GM11168 (cell line): ENCODE data around the gene CTDSP2.
"Not testable (repeated sequence)": the region's sequence is repeated elsewhere in the genome, so short reads cannot be mapped to it uniquely, and the experiment has no call there.

Experiments
- in situ Hi-C: fragments of 300-500 bp; cut with MboI; formaldehyde crosslinking; loops from one replicate; pipeline ENCODE4 v1.12.0; 2022; ENCODE audit warnings: low sequenced_read_pairs; ENCODE audit not compliant: unreplicated experiment

Gene CTDSP2

GRCh38 chr12:57817990-57818331 lies 28.6 kb downstream of the CTDSP2 start:
- in situ Hi-C loops = not testable (repeated sequence)

- in situ Hi-C loops = no loop called here
Measured at GRCh38 chr12:57817261-57817989, 29.1 kb downstream of the CTDSP2 start.

GRCh38 chr12:57816855-57817151 lies 29.7 kb downstream of the CTDSP2 start:
- in situ Hi-C loops = no loop called here

GRCh38 chr12:57816001-57816854 lies 30.3 kb downstream of the CTDSP2 start:
- in situ Hi-C loops = no loop called here

- in situ Hi-C loops = no loop called here
Measured at GRCh38 chr12:57815177-57816000, 31.1 kb downstream of the CTDSP2 start.

GRCh38 chr12:57813971-57814772 lies 32.4 kb downstream of the CTDSP2 start:
- in situ Hi-C loops = no loop called here

GRCh38 chr12:57813111-57813970 lies 33.2 kb downstream of the CTDSP2 start:
- in situ Hi-C loops = no loop called here

GRCh38 chr12:57811028-57811755 lies 35.3 kb downstream of the CTDSP2 start:
- in situ Hi-C loops = no loop called here

GRCh38 chr12:57810450-57810849 lies 36.1 kb downstream of the CTDSP2 start:
- in situ Hi-C loops = no loop called here

GRCh38 chr12:57809425-57809824 lies 37.1 kb downstream of the CTDSP2 start:
- in situ Hi-C loops = no loop called here

GRCh38 chr12:57808351-57808750 lies 38.2 kb downstream of the CTDSP2 start:
- in situ Hi-C loops = no loop called here

GRCh38 chr12:57807285-57807684 lies 39.2 kb downstream of the CTDSP2 start:
- in situ Hi-C loops = no loop called here

GRCh38 chr12:57806677-57807076 lies 39.9 kb downstream of the CTDSP2 start:
- in situ Hi-C loops = no loop called here

- in situ Hi-C loops = no loop called here
Measured at GRCh38 chr12:57803319-57803893, 43.1 kb downstream of the CTDSP2 start.

- in situ Hi-C loops = no loop called here
Measured at GRCh38 chr12:57802607-57803006, 43.9 kb downstream of the CTDSP2 start.

- in situ Hi-C loops = no loop called here
Measured at GRCh38 chr12:57800965-57801364, 45.6 kb downstream of the CTDSP2 start.

- in situ Hi-C loops = no loop called here
Measured at GRCh38 chr12:57797933-57798332, 48.6 kb downstream of the CTDSP2 start.

GRCh38 chr12:57796996-57797395 lies 49.5 kb downstream of the CTDSP2 start:
- in situ Hi-C loops = no loop called here
